ENCODE measurements around the gene CCT6B.
"Not testable (repeated sequence)": the region's sequence is repeated elsewhere in the genome, so short reads cannot be mapped to it uniquely, and the experiment has no call there.

The CCT6B gene, protein sequence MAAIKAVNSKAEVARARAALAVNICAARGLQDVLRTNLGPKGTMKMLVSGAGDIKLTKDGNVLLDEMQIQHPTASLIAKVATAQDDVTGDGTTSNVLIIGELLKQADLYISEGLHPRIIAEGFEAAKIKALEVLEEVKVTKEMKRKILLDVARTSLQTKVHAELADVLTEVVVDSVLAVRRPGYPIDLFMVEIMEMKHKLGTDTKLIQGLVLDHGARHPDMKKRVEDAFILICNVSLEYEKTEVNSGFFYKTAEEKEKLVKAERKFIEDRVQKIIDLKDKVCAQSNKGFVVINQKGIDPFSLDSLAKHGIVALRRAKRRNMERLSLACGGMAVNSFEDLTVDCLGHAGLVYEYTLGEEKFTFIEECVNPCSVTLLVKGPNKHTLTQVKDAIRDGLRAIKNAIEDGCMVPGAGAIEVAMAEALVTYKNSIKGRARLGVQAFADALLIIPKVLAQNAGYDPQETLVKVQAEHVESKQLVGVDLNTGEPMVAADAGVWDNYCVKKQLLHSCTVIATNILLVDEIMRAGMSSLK

GRCh38 chr17:34961093-34961911 lies at the start of gene CCT6B, which contains the start of gene ZNF830:
CCT6B (minus strand) TSS chr17:34961460; CDS start chr17:34961393, 67 bp downstream.
ZNF830 (plus strand) TSS chr17:34961540; CDS start chr17:34961567, 27 bp downstream.
- peak; percentile 86 for DNase-seq (ENCODE audit: low read depth)

DNA sequence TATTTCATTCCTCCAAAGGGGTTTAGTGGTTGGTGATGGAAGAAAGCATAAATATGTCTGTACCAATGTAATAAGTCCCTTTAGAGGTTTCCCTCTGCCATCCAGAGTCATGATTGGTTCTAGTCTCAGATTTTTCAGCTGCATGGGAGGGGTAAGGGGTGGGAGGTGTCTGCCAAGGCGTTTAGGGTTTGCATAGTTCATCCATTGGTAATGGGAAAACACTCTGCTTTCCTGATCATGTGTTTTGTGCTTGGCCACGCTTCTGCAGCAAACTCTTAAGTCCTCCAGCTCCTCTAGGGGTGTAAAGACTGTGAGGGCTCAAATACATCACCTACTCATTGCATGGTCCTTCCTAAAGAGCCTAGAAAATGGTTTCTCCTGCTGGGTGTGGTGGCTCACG lies 48.8 kb upstream of the CCT6B start:
- DNase-seq (ENCODE audit: low read depth) = no peak

DNA sequence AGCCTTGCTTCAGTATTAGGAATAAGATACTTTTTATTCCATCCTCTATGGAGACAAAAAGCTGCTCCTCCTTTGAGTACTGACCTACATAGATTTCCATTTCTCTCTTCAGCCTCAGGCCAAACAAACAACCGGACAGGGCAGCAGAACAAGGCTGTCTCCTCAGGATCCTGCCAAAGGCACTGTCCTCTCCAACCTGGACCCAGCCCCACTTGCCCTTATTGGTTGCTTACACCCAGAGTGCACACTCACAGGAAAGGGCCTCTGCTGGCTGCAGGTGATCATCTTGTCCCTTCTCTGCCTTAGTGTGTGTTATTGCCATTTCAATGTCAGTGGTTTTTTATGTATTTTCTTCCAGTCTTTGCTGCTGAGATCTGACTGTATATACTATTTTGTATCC lies 45.7 kb upstream of the CCT6B start:
- DNase-seq (ENCODE audit: low read depth) = no peak

- no peak for DNase-seq (ENCODE audit: low read depth)
Measured at GRCh38 chr17:35006345-35006744, 45.1 kb upstream of the CCT6B start.

DNA sequence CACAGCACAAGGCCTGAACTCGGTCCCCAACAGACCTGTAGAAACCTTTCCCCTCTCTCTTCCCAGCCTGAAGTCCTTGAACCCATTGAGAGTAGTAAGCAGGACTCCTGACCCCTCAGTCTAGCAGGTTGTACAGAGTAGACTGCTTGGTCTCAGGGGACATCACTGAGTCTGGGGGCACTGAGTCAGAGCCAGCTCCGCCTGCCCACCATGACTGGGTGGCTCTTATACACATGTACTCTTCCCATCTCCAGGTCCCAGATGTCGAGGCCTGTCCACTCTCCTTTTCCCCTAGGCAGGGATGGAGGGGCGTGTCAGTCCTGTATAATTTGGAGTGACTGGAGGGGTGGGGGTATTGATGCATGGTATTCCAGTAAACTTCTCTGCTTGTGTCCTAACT lies 42.5 kb upstream of the CCT6B start:
- no peak for DNase-seq (ENCODE audit: low read depth)

DNA sequence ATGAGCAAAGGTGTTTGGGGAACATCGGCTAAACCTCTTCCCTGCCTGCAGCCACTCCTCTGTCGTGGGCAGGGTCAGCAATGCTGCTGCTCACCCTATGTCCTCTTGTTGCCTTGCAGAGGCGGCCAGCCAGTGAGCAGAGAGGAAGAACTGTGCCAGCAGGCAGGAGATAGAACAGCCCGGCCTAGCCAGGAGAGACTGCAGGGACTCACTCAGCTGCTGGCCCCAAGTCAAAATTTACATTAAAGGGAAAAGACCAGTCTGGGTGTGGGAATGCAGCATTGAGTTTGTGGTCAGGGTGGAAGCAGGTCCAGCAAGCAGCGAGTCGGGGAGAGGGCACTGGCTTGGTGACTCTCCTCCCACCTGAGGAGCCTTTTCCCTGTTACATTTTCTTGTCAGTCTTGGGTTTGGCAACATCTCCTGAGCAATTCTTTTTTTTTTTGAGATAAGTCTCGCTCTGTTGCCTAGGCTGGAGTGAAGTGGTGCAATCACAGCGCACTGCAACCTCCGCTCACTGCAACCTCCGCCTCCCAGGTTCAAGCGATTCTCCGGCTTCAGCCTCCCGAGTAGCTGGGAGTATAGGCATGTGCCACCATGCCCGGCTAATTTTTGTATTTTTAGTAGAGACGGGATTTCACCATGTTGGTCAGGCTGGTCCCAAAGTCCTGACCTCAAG lies 41.8 kb upstream of the CCT6B start:
- DNase-seq (ENCODE audit: low read depth) = no peak

- no peak for DNase-seq (ENCODE audit: low read depth)
Measured at GRCh38 chr17:35001549-35001948, 40.3 kb upstream of the CCT6B start.

DNA sequence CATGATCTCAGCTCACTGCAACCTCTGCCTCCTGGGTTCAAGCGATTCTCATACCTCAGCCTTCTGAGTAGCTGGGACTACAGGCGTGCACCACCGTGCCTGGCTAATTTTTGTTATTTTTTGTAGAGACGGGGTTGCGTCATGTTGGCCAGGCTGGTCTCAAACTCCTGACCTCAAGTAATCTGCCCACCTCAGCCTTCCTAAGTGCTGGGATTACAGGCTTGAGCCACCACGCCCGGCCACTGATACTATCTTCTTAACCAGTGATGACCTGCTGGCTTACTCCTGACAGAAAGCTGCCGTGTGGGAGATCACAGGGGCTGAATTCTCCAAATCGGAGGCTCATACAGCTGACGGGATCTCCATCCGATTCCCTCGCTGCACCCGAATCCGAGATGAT lies 39.7 kb upstream of the CCT6B start:
- DNase-seq (ENCODE audit: low read depth) = not testable (repeated sequence)

- DNase-seq (ENCODE audit: low read depth) = no peak
Measured at GRCh38 chr17:34999456-34999855, 38.2 kb upstream of the CCT6B start.

DNA sequence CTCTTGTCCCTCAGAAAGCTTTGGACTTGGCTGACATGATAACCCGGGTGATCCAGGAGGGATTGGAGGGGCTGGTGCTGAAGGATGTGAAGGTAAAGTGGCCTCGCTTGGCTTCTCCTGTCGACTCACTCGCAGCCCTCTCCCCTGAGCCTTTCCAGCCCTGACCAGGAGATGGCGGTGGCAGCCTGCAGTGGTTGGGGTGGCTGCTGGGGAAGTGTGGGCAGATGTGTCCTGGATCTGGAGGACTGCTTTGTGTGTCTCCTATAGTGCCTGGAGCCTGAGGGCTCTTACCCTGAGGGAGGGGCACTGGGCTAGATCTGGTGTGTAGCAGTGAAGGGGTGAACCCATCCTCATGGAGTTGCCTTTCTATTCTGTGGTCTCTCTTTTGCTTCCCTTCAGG lies 36.9 kb upstream of the CCT6B start:
- peak; percentile 52 for DNase-seq (ENCODE audit: low read depth)

GRCh38 chr17:34997355-34997862 lies 36.1 kb upstream of the CCT6B start:
- no peak for DNase-seq (ENCODE audit: low read depth)

DNA sequence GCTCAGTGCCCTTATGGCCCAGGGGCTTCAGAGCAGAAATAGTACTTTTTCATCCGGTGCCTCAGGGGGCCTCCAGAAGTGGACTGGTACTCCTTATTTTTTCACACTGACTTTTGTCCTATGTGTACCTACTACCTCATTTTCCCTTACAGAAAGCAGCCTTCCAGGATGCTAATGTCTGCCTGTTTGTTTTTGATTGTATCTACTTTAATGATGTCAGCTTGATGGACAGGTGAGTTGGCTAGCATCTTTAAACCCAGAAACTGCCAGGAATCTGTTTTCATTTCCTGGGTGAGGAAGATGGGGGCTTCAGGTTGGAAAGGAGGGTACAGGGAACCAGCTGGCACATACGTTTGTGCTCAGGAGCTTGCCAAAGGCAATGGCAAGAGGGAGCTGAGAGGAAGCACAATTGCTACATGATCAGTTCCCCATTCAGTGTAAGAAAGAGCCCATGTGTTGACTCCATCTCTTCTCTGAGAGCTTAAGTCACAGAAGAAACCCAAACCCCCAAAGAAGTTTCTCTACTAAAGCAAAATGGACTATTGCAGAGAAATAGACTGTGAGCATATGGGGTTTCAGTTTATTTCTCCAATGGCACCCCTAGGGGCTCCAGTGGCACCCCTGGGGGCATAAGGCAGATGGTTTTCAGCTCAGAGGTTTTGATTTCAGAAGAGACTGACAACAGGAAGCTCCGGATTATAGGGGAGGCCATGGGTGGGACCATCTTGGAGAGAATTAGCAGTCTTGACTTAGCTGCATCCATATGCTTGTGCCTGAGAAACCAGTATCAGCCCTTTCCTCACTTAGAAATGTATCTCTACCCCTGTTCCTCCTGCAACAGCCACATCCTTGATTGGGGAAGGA lies 35.4 kb upstream of the CCT6B start:
- DNase-seq (ENCODE audit: low read depth) = no peak

- DNase-seq (ENCODE audit: low read depth) = no peak
Measured at GRCh38 chr17:34993031-34993430, 31.8 kb upstream of the CCT6B start.

- no peak for DNase-seq (ENCODE audit: low read depth)
Measured at GRCh38 chr17:34991606-34992005, 30.3 kb upstream of the CCT6B start.

- no peak for DNase-seq (ENCODE audit: low read depth)
Measured at GRCh38 chr17:34990921-34991365, 29.7 kb upstream of the CCT6B start.

- no peak for DNase-seq (ENCODE audit: low read depth)
Measured at GRCh38 chr17:34989473-34989872, 28.2 kb upstream of the CCT6B start.

DNA sequence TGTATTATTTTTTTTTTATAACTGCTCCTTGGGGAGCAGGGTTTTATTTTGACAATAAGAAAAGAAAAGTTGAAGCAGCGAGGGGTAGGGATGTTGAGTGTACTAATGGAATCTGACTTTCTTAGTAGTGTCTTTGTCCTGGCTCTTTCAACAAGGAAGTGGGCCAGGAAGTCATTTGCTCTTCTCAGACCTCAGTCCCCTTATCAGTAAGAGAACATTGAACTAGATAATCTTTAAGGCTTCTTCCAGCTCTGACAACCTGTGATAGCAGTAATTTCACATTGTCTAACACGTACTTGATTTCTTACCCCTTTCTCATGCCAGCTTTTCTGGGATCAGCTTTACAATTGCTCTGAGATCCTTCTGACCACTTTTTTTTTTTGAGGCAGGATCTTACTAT lies 27.4 kb upstream of the CCT6B start:
- DNase-seq (ENCODE audit: low read depth) = no peak

GRCh38 chr17:34987232-34987631 lies 26.0 kb upstream of the CCT6B start:
- DNase-seq (ENCODE audit: low read depth) = no peak

GRCh38 chr17:34981538-34982241 lies 20.4 kb upstream of the CCT6B start:
- no peak for DNase-seq (ENCODE audit: low read depth)
